ENCODE measurements around the gene TCP10L. TPM values are rescaled to one million over a fixed set of nuclear protein-coding genes. Genes with fewer than 3 reads are reported as not detected.

The TCP10L gene
- total and polyA plus RNA-seq, 2 of the 13 experiments (the other 11 are each of a cell fraction or from before 2014, with no cell fraction given): 0.90 to 2.4 TPM

DNA sequence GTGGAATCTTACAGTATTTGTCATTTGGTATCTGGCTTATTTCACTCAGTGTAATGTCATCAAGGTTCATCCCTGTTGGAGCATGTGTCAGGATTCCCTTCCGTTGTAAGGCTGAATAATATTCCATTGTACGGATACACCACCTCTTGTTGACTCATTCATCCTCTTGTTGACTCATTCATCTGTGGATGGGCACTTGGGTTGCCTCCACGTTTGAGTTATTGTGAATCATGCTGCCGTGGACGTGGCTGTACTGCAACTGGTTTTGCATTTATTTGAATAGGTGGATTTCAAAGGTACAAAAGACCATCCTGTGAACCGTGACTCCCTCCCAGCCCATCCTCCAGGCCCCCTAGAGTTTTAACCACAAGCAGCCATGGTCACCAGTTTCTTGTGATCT is 11.9 kb upstream of the TCP10L start (continued):
- TF ChIP-seq AHDC1 (CRISPR knock-in tag; IDR thresholded peaks at IDR 0.05; ENCODE audit: borderline replicate concordance) (peak; percentile 56; the same call in 1 of the 2 replicates), NONO (IDR thresholded peaks at IDR 0.05) (no peak), NONO (CRISPR knock-in tag; conservative IDR thresholded peaks at IDR 0.05) (no peak), LBX2 (CRISPR knock-in tag; IDR thresholded peaks at IDR 0.05; ENCODE audit: borderline replicate concordance) (no peak), SRF (IDR thresholded peaks at IDR 0.05; ENCODE audit: low read depth, low read length) (no peak), ZNF121 (CRISPR knock-in tag; IDR thresholded peaks at IDR 0.05) (no peak), TRIM22 (IDR thresholded peaks at IDR 0.05) (no peak), HMGXB4 (CRISPR knock-in tag; IDR thresholded peaks at IDR 0.05; ENCODE audit: borderline replicate concordance in 1 of 2, low read depth in 1 of 2) (no peak), ISL2 (CRISPR knock-in tag; IDR thresholded peaks at IDR 0.05) (0 out of 2 replicates have a peak, but pooled peaks have one; percentile 39)
- TF ChIP-seq, protein P1, sequence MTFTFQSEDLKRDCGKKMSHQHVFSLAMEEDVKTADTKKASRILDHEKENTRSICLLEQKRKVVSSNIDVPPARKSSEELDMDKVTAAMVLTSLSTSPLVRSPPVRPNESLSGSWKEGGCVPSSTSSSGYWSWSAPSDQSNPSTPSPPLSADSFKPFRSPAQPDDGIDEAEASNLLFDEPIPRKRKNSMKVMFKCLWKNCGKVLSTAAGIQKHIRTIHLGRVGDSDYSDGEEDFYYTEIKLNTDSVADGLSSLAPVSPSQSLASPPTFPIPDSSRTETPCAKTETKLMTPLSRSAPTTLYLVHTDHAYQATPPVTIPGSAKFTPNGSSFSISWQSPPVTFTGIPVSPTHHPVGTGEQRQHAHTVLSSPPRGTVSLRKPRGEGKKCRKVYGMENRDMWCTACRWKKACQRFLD (CRISPR knock-in tag; IDR thresholded peaks at IDR 0.05; ENCODE audit: borderline replicate concordance): no peak
- TF ChIP-seq, protein P2, sequence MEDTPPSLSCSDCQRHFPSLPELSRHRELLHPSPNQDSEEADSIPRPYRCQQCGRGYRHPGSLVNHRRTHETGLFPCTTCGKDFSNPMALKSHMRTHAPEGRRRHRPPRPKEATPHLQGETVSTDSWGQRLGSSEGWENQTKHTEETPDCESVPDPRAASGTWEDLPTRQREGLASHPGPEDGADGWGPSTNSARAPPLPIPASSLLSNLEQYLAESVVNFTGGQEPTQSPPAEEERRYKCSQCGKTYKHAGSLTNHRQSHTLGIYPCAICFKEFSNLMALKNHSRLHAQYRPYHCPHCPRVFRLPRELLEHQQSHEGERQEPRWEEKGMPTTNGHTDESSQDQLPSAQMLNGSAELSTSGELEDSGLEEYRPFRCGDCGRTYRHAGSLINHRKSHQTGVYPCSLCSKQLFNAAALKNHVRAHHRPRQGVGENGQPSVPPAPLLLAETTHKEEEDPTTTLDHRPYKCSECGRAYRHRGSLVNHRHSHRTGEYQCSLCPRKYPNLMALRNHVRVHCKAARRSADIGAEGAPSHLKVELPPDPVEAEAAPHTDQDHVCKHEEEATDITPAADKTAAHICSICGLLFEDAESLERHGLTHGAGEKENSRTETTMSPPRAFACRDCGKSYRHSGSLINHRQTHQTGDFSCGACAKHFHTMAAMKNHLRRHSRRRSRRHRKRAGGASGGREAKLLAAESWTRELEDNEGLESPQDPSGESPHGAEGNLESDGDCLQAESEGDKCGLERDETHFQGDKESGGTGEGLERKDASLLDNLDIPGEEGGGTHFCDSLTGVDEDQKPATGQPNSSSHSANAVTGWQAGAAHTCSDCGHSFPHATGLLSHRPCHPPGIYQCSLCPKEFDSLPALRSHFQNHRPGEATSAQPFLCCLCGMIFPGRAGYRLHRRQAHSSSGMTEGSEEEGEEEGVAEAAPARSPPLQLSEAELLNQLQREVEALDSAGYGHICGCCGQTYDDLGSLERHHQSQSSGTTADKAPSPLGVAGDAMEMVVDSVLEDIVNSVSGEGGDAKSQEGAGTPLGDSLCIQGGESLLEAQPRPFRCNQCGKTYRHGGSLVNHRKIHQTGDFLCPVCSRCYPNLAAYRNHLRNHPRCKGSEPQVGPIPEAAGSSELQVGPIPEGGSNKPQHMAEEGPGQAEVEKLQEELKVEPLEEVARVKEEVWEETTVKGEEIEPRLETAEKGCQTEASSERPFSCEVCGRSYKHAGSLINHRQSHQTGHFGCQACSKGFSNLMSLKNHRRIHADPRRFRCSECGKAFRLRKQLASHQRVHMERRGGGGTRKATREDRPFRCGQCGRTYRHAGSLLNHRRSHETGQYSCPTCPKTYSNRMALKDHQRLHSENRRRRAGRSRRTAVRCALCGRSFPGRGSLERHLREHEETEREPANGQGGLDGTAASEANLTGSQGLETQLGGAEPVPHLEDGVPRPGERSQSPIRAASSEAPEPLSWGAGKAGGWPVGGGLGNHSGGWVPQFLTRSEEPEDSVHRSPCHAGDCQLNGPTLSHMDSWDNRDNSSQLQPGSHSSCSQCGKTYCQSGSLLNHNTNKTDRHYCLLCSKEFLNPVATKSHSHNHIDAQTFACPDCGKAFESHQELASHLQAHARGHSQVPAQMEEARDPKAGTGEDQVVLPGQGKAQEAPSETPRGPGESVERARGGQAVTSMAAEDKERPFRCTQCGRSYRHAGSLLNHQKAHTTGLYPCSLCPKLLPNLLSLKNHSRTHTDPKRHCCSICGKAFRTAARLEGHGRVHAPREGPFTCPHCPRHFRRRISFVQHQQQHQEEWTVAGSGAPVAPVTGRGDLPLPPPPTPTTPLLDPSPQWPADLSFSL (CRISPR knock-in tag; IDR thresholded peaks at IDR 0.05): no peak

All from HepG2 (cell line).